HFFc6 (cell line): ENCODE measurements around the gene CMA1. TPM values are rescaled to one million over a fixed set of nuclear protein-coding genes. Genes with fewer than 3 reads are reported as not detected.
A peak's percentile ranks its signal among the peaks of the same experiment; 100 is the strongest.
"Not testable (repeated sequence)": the region's sequence is repeated elsewhere in the genome, so short reads cannot be mapped to it uniquely, and the experiment has no call there.

Source experiments
- DNase-seq: peaks from one replicate; pipeline ENCODE4 v3.0.0-alpha.2; 2018
- H3K27ac Mint-ChIP-seq: 2 replicates; pipeline ENCODE4 v1.8.0; 2020; ENCODE audit warnings: mild to moderate bottlenecking, mixed read lengths
- H3K27me3 Mint-ChIP-seq: 2 replicates; pipeline ENCODE4 v1.8.0; 2021; ENCODE audit warnings: mild to moderate bottlenecking, moderate library complexity, mixed read lengths; ENCODE audit not compliant: insufficient read depth
- H3K36me3 Mint-ChIP-seq: 2 replicates; pipeline ENCODE4 v1.8.0; 2021; ENCODE audit warnings: low read depth, mixed read lengths
- H3K4me1 Mint-ChIP-seq: 2 replicates; pipeline ENCODE4 v1.8.0; 2020; ENCODE audit warnings: low read depth, mixed read lengths
- H3K4me3 Mint-ChIP-seq: 2 replicates; pipeline ENCODE4 v1.8.0; 2020; ENCODE audit warnings: mild to moderate bottlenecking, moderate library complexity, mixed read lengths
- H3K9me3 Mint-ChIP-seq: 2 replicates; pipeline ENCODE4 v1.8.0; 2020; ENCODE audit warnings: mild to moderate bottlenecking, mixed read lengths
- CTCF ChIP-seq: fragments of 200-600 bp; sonication (generic); IDR thresholded peaks from 2 replicates; pipeline ENCODE4 v1.5.0; 2021; ENCODE audit warnings: antibody characterized with exemption, mild to moderate bottlenecking
- total RNA-seq, 6 experiments: library from RNA; stranded (reverse); fragmentation: NEBNext Ultra II Directional; extraction: Animal tissue kit (Norgen Biotek cat#: 25700); gene quantifications; 2 replicates in 1 of 6; 3 replicates in 5 of 6; pipeline ENCODE4 v1.2.3, GENCODE V29; 2021

CMA1 gene
- total RNA-seq, 6 experiments from 2014 or later, result not detected

- Mint-ChIP-seq H3K4me1 (peaks cover 19% of the 10 kb centered on the region), H3K27ac (no peak overlapping the region), H3K4me3 (no peak overlapping the region), H3K27me3 (peaks cover 5% of the 10 kb centered on the region), H3K36me3 (no peaks in the 10 kb centered on the region), H3K9me3 (no peaks in the 10 kb centered on the region)
- no peak for DNase-seq
- TF ChIP-seq CTCF, result no peak
These were observed 24.3 kb downstream of the CMA1 start for GRCh38 chr14:24483604-24484252.

GRCh38 chr14:24482699-24483303 is 25.3 kb downstream of the CMA1 start:
- peak; percentile 18 for DNase-seq
- not testable (repeated sequence) for H3K4me3 Mint-ChIP-seq, H3K36me3 Mint-ChIP-seq, H3K9me3 Mint-ChIP-seq, H3K27me3 Mint-ChIP-seq, H3K27ac Mint-ChIP-seq
- H3K4me1 Mint-ChIP-seq, result peaks cover 19% of the 10 kb centered on the region

- H3K9me3 Mint-ChIP-seq, result no peaks in the 10 kb centered on the region
- H3K36me3 Mint-ChIP-seq, result no peaks in the 10 kb centered on the region
- H3K4me1 Mint-ChIP-seq, result peaks cover 19% of the 10 kb centered on the region
- DNase-seq, result peak; percentile 20
- H3K4me3 Mint-ChIP-seq, result peak overlapping the region; percentile 41; the same call in 1 of the 2 replicates
- peaks cover 5% of the 10 kb centered on the region for H3K27me3 Mint-ChIP-seq
- no peak overlapping the region for H3K27ac Mint-ChIP-seq
- TF ChIP-seq CTCF, result peak; percentile 77
These were observed 26.3 kb downstream of the CMA1 start for GRCh38 chr14:24481622-24482324.

GRCh38 chr14:24479999-24480398 is 28.1 kb downstream of the CMA1 start:
- H3K27ac Mint-ChIP-seq, H3K9me3 Mint-ChIP-seq, H3K4me3 Mint-ChIP-seq, DNase-seq, H3K36me3 Mint-ChIP-seq, H3K27me3 Mint-ChIP-seq: not testable (repeated sequence)
- peaks cover 19% of the 10 kb centered on the region for H3K4me1 Mint-ChIP-seq

GRCh38 chr14:24475261-24475660 is 32.8 kb downstream of the CMA1 start:
- Mint-ChIP-seq H3K9me3 (no peaks in the 10 kb centered on the region), H3K36me3 (no peaks in the 10 kb centered on the region), H3K27ac (no peak overlapping the region), H3K4me1 (no peaks in the 10 kb centered on the region), H3K4me3 (no peak overlapping the region), H3K27me3 (no peaks in the 10 kb centered on the region; the same call in 1 of the 2 replicates)
- TF ChIP-seq CTCF, result no peak
- DNase-seq, result no peak

- DNase-seq, result no peak
- TF ChIP-seq CTCF, result no peak
- H3K36me3 Mint-ChIP-seq, result no peaks in the 10 kb centered on the region
- no peaks in the 10 kb centered on the region for H3K27me3 Mint-ChIP-seq
- H3K4me3 Mint-ChIP-seq, result no peak overlapping the region
- H3K9me3 Mint-ChIP-seq, result no peaks in the 10 kb centered on the region
- no peaks in the 10 kb centered on the region for H3K4me1 Mint-ChIP-seq
- H3K27ac Mint-ChIP-seq, result no peak overlapping the region
These were observed 34.9 kb downstream of the CMA1 start for GRCh38 chr14:24473211-24473610.

- H3K4me1 Mint-ChIP-seq, H3K36me3 Mint-ChIP-seq, H3K9me3 Mint-ChIP-seq, DNase-seq, H3K4me3 Mint-ChIP-seq, H3K27ac Mint-ChIP-seq, H3K27me3 Mint-ChIP-seq: not testable (repeated sequence)
These were observed 37.6 kb downstream of the CMA1 start for GRCh38 chr14:24470450-24470849.
